ENCODE data around the gene ADGRD2.

Gene ADGRD2

GRCh38 chr9:124477211-124477647, 27.0 kb downstream of the ADGRD2 start:
- DNase-seq (no peak), ATAC-seq (no peak)
- H3K4me3 Mint-ChIP-seq = no peak overlapping the region
- no peaks in the 10 kb centered on the region for H3K4me1 Mint-ChIP-seq
- H3K9me3 Mint-ChIP-seq = no peaks in the 10 kb centered on the region
- no peak overlapping the region for H3K27ac Mint-ChIP-seq
- H3K36me3 Mint-ChIP-seq (ENCODE audit: low read depth) = no peaks in the 10 kb centered on the region
- peaks cover 25% of the 10 kb centered on the region for H3K27me3 Mint-ChIP-seq

GRCh38 chr9:124477648-124478285, 27.5 kb downstream of the ADGRD2 start:
- Mint-ChIP-seq H3K9me3 (no peaks in the 10 kb centered on the region), H3K27me3 (peaks cover 24% of the 10 kb centered on the region), H3K27ac (no peak overlapping the region), H3K36me3 (ENCODE audit: low read depth) (no peaks in the 10 kb centered on the region), H3K4me1 (no peaks in the 10 kb centered on the region), H3K4me3 (no peak overlapping the region)
- ATAC-seq (no peak), DNase-seq (no peak)

DNA sequence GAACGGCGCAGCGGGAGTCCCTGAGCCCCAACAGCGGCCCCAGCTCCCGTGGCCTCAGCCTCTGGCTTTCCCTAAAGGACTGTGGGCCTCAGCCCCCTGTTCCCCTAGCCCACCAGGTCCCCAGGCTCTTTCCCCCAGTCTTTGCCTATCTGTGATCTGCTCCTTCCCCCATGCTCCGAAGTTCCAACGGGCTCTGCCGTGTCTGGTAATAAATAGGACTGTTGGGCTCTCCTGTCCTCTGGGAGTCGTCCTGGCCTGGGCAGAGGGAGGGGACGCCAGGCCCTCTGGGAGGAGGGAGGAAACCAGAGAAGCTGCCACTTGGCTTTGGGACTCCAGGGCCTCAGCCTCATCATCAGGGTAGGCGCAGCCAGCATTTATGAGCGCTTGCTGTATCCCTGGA, 28.1 kb downstream of the ADGRD2 start:
- Mint-ChIP-seq H3K9me3 (no peaks in the 10 kb centered on the region), H3K36me3 (ENCODE audit: low read depth) (no peaks in the 10 kb centered on the region), H3K4me1 (no peaks in the 10 kb centered on the region), H3K27ac (no peak overlapping the region), H3K27me3 (peaks cover 23% of the 10 kb centered on the region), H3K4me3 (no peak overlapping the region)
- ATAC-seq (no peak), DNase-seq (no peak)

DNA sequence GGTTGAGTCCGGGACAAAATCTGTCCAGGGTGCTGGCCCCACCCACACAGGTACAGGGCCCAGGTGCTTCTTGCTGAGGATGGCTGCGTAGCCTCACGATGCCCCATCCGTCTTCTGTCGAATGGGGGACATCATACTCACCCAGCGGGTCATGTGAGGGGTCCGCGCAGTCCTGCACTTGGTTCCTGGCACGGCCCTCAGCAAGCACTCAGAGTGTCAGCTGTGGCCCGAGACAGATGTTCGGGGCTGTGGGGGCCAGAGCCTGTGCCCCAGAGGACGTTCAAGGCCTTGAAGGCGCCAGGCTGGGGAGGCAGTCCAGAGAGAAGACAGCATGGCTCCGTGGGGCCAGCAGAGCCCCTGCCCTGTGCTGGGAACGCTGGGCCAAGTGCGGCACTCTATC, 29.1 kb downstream of the ADGRD2 start:
- Mint-ChIP-seq H3K36me3 (ENCODE audit: low read depth) (no peaks in the 10 kb centered on the region), H3K27me3 (peaks cover 18% of the 10 kb centered on the region), H3K27ac (no peak overlapping the region), H3K4me3 (no peak overlapping the region), H3K9me3 (no peaks in the 10 kb centered on the region), H3K4me1 (no peaks in the 10 kb centered on the region)
- DNase-seq (no peak), ATAC-seq (no peak)

GRCh38 chr9:124479947-124480620, 29.8 kb downstream of the ADGRD2 start:
- no peak overlapping the region for H3K27ac Mint-ChIP-seq
- peaks cover 18% of the 10 kb centered on the region for H3K27me3 Mint-ChIP-seq
- ATAC-seq (no peak), DNase-seq (no peak)
- no peaks in the 10 kb centered on the region for H3K4me1 Mint-ChIP-seq
- no peaks in the 10 kb centered on the region for H3K9me3 Mint-ChIP-seq
- H3K4me3 Mint-ChIP-seq = no peak overlapping the region
- no peaks in the 10 kb centered on the region for H3K36me3 Mint-ChIP-seq (ENCODE audit: low read depth)

GRCh38 chr9:124480621-124480981, 30.4 kb downstream of the ADGRD2 start:
- peaks cover 18% of the 10 kb centered on the region for H3K27me3 Mint-ChIP-seq
- no peak overlapping the region for H3K4me3 Mint-ChIP-seq
- DNase-seq = no peak
- H3K36me3 Mint-ChIP-seq (ENCODE audit: low read depth) = no peaks in the 10 kb centered on the region
- H3K27ac Mint-ChIP-seq = no peak overlapping the region
- no peaks in the 10 kb centered on the region for H3K9me3 Mint-ChIP-seq
- no peaks in the 10 kb centered on the region for H3K4me1 Mint-ChIP-seq
- ATAC-seq = peak; percentile 44

- H3K27me3 Mint-ChIP-seq = peaks cover 18% of the 10 kb centered on the region
- DNase-seq (no peak), ATAC-seq (no peak)
- H3K4me3 Mint-ChIP-seq = no peak overlapping the region
- no peak overlapping the region for H3K27ac Mint-ChIP-seq
- no peaks in the 10 kb centered on the region for H3K4me1 Mint-ChIP-seq
- H3K9me3 Mint-ChIP-seq = no peaks in the 10 kb centered on the region
- H3K36me3 Mint-ChIP-seq (ENCODE audit: low read depth) = no peaks in the 10 kb centered on the region
Observed at GRCh38 chr9:124481115-124481514, 30.9 kb downstream of the ADGRD2 start.

GRCh38 chr9:124482431-124483031, 32.3 kb downstream of the ADGRD2 start:
- H3K27me3 Mint-ChIP-seq = peaks cover 12% of the 10 kb centered on the region
- no peak overlapping the region for H3K27ac Mint-ChIP-seq
- no peaks in the 10 kb centered on the region for H3K4me1 Mint-ChIP-seq
- no peak overlapping the region for H3K4me3 Mint-ChIP-seq
- H3K9me3 Mint-ChIP-seq = no peaks in the 10 kb centered on the region
- H3K36me3 Mint-ChIP-seq (ENCODE audit: low read depth) = no peaks in the 10 kb centered on the region
- DNase-seq = no peak
- no peak for ATAC-seq

DNA sequence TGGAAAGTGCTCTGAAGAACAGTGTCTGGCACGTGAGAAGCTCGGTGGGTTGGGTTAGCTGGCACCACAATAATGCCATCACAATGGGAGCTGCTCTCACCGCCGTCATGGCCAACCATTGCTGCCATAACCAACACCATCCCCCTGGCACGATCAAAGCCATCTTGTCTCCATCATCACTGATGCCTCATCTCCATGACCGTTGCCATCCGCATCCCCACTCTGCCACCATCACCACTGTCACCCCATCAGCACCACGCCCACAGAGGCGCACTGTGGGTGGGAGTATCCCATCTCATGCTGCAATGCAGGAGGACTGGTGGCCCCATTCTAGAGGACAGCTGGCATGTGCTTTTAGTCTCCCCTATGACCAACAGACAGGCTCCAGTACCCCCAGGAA, 33.2 kb downstream of the ADGRD2 start:
- no peak overlapping the region for H3K27ac Mint-ChIP-seq
- H3K27me3 Mint-ChIP-seq = peaks cover 8% of the 10 kb centered on the region
- H3K4me1 Mint-ChIP-seq = no peaks in the 10 kb centered on the region
- DNase-seq (no peak), ATAC-seq (no peak)
- H3K9me3 Mint-ChIP-seq = no peaks in the 10 kb centered on the region
- no peak overlapping the region for H3K4me3 Mint-ChIP-seq
- H3K36me3 Mint-ChIP-seq (ENCODE audit: low read depth) = no peaks in the 10 kb centered on the region

DNA sequence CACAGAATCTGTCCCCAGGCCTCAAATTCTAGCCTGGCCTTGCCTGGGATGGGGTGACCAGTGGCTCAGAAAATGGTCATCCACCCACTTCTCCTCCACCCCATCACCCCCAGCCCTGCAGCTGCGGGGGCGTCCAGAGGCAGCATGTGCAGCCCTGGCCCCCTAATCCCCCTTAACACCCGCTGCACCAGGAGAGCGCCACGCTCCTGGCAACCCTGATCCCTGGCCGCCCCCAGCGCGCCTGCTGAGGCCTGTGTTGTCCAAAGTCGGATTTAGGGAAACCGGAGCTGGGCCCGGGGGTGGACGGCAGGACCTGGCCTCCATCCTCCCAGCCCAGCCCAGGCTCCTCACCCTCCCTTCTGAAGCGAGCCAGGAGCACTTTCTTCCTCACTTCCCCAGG, 35.0 kb downstream of the ADGRD2 start:
- H3K9me3 Mint-ChIP-seq = no peaks in the 10 kb centered on the region
- no peak for DNase-seq
- no peaks in the 10 kb centered on the region for H3K36me3 Mint-ChIP-seq (ENCODE audit: low read depth)
- ATAC-seq = no peak
- no peaks in the 10 kb centered on the region for H3K4me1 Mint-ChIP-seq
- no peak overlapping the region for H3K27ac Mint-ChIP-seq
- H3K27me3 Mint-ChIP-seq = no peaks in the 10 kb centered on the region
- no peak overlapping the region for H3K4me3 Mint-ChIP-seq

GRCh38 chr9:124485936-124486335, 35.7 kb downstream of the ADGRD2 start:
- DNase-seq (no peak), ATAC-seq (no peak)
- H3K4me1 Mint-ChIP-seq = no peaks in the 10 kb centered on the region
- H3K9me3 Mint-ChIP-seq = no peaks in the 10 kb centered on the region
- H3K36me3 Mint-ChIP-seq (ENCODE audit: low read depth) = no peaks in the 10 kb centered on the region
- H3K4me3 Mint-ChIP-seq = no peak overlapping the region
- H3K27ac Mint-ChIP-seq = no peak overlapping the region
- no peaks in the 10 kb centered on the region for H3K27me3 Mint-ChIP-seq

DNA sequence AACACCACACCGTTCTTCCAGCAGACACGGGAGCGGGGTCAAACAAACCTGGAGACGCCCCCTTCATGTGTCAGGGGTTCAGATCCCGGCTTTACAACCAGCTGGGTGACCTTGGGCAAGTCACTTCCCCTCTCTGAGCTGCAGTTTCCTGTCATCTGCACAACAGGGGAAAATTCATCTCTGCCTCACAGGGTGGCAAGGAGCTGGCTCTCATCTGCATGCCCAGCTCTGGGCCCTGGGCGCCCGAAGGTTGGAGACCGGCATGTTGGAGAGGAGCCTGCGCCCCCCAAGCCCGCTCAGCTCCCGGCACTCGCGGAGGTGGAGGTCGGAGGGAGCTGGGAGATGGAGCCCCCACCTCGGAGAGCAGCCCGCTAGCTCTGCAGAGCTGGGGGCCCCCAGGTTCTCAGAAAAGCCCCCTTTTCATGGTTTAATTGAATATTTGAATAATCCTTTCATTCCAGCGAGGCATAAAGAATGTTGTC, 36.6 kb downstream of the ADGRD2 start:
- Mint-ChIP-seq H3K4me1 (no peaks in the 10 kb centered on the region), H3K27ac (no peak overlapping the region), H3K9me3 (no peaks in the 10 kb centered on the region), H3K36me3 (ENCODE audit: low read depth) (no peaks in the 10 kb centered on the region), H3K27me3 (no peaks in the 10 kb centered on the region), H3K4me3 (no peak overlapping the region)
- ATAC-seq = no peak
- no peak for DNase-seq

DNA sequence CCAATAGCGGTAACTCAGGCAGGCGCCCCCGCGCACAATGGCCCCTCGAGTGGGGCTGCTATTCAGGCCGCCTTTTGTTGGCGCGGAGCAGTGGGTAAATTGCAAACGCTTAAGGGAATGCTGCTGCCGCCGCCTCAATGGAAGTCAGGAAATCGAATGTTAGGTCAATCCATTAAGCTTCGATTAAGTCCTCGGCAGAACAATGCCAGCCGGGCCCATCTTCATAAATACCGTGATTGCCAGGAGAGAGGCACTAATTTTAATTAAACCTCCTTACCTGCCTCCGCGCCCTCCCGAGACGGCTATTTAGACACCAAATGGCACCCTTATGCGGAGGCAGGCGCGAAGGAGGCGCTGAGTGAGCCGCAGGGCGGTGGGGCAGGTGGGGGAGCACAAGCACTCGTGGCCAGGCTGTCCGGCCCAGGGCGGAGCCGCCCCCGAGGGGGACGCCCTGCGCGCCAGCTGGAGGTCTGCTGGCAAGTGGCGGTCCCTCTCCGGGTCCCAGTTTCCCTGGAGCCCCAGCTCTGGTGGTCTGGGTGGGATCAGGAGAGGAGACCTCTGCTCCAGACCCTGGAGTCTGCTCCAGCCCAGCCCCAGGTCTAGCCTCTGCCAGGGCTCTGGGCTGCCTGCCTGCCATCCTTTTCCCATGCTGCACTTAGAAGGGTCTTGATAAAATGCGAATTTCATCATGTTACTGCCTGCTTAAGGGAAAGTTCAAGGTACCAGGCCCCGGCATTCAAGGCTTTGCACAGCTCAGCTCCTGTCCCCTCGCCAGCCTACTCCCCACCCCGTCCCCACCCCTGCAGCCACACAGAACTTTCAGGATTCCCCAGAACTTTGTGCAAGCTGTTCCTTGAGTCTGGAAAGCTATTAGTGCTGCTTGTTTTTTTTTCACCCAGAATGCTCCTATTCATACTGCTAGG, 37.3 kb downstream of the ADGRD2 start:
- Mint-ChIP-seq H3K4me1 (no peaks in the 10 kb centered on the region), H3K9me3 (no peaks in the 10 kb centered on the region), H3K27me3 (no peaks in the 10 kb centered on the region), H3K36me3 (ENCODE audit: low read depth) (no peaks in the 10 kb centered on the region), H3K27ac (no peak overlapping the region), H3K4me3 (no peak overlapping the region)
- ATAC-seq (no peak), DNase-seq (no peak)

GRCh38 chr9:124488641-124489210, 38.5 kb downstream of the ADGRD2 start:
- H3K27ac Mint-ChIP-seq = no peak overlapping the region
- ATAC-seq = no peak
- H3K4me1 Mint-ChIP-seq = no peaks in the 10 kb centered on the region

More at GRCh38 chr9:124488641-124489210, 38.5 kb downstream of the ADGRD2 start:
- Mint-ChIP-seq H3K27me3 (no peaks in the 10 kb centered on the region), H3K9me3 (no peaks in the 10 kb centered on the region), H3K4me3 (no peak overlapping the region), H3K36me3 (ENCODE audit: low read depth) (no peaks in the 10 kb centered on the region)
- no peak for DNase-seq
